H1 (cell line): ENCODE measurements around the gene SYTL2. TPM values are rescaled to one million over a fixed set of nuclear protein-coding genes. Genes with fewer than 3 reads are reported as not detected.

Experiments
- ASH2L ChIP-seq: fragments of 200-600, 300-600 bp; sonication (generic); IDR thresholded peaks from one replicate; pipeline ENCODE4 v1.7.1; 2017; ENCODE audit warnings: low read length
- CTBP2 ChIP-seq: IDR thresholded peaks from 2 replicates; pipeline ENCODE4 v1.7.0; 2011; ENCODE audit warnings: borderline replicate concordance, mild to moderate bottlenecking, moderate library complexity, mixed read lengths, low read length; ENCODE audit not compliant: insufficient read depth, insufficient read length
- KDM1A ChIP-seq: fragments of 200-600, 300-600 bp; sonication (generic); IDR thresholded peaks from 2 replicates; pipeline ENCODE4 v1.7.1; 2016; ENCODE audit warnings: mild to moderate bottlenecking, low read length, borderline replicate concordance
- POLR2AphosphoS5 ChIP-seq: IDR thresholded peaks from 2 replicates; pipeline ENCODE4 v1.6.1; 2011; ENCODE audit warnings: low read depth, low read length
- TBP ChIP-seq: IDR thresholded peaks from 2 replicates; pipeline ENCODE4 v1.6.1; 2011; ENCODE audit warnings: low read depth, low read length, improper control_type of control experiment
- polyA plus RNA-seq, 7 experiments: library from polyadenylated mRNA; depleted of rRNA in 3 of 7; stranded (reverse) in 5 of 7; unstranded in 2 of 7; fragments of >200 nt in 5 of 7; fragments of 200-250 nt in 2 of 7; gene quantifications; 1 replicate in 5 of 7; 2 replicates in 1 of 7; 4 replicates in 1 of 7; pipeline versions ENCODE4 v1.2.1 to v1.2.3, GENCODE V29; 2011 to 2013; ENCODE audit warnings: missing spikeins in 2 of 7, mixed read lengths in 2 of 7
- total RNA-seq: library from RNA; stranded (reverse); fragmentation: NEBNext Ultra II Directional; extraction: Animal tissue kit (Norgen Biotek cat#: 25700); gene quantifications from 2 replicates; pipeline ENCODE4 v1.2.1, GENCODE V29; 2021
- TF ChIP-seq, protein P1 (sequence below): IDR thresholded peaks from 2 replicates; pipeline ENCODE4 v1.6.1; 2012; ENCODE audit warnings: inconsistent platforms
- TF ChIP-seq, protein P2 (sequence below): IDR thresholded peaks from 2 replicates; pipeline ENCODE4 v1.6.1; 2012; ENCODE audit warnings: low read length, inconsistent platforms

SYTL2 gene
- total and polyA plus RNA-seq, 2 of the 8 experiments (the other 6 are each of a cell fraction or from before 2014, with no cell fraction given), result 1.3 to 9.1 TPM

- TF ChIP-seq, protein P1, sequence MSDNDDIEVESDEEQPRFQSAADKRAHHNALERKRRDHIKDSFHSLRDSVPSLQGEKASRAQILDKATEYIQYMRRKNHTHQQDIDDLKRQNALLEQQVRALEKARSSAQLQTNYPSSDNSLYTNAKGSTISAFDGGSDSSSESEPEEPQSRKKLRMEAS, result no peak
- no peak for TF ChIP-seq ASH2L
- TF ChIP-seq POLR2AphosphoS5, result no peak
- TF ChIP-seq, protein P2, sequence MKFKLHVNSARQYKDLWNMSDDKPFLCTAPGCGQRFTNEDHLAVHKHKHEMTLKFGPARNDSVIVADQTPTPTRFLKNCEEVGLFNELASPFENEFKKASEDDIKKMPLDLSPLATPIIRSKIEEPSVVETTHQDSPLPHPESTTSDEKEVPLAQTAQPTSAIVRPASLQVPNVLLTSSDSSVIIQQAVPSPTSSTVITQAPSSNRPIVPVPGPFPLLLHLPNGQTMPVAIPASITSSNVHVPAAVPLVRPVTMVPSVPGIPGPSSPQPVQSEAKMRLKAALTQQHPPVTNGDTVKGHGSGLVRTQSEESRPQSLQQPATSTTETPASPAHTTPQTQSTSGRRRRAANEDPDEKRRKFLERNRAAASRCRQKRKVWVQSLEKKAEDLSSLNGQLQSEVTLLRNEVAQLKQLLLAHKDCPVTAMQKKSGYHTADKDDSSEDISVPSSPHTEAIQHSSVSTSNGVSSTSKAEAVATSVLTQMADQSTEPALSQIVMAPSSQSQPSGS, result no peak
- no peak for TF ChIP-seq TBP
- TF ChIP-seq CTBP2, result no peak
- no peak for TF ChIP-seq KDM1A
Observed at GRCh38 chr11:85776951-85777602, 33.9 kb downstream of the SYTL2 start (continued).
